ENCODE results near the gene CDK6. TPM values are rescaled to one million over a fixed set of nuclear protein-coding genes. Genes with fewer than 3 reads are reported as not detected.
A peak's percentile ranks its signal among the peaks of the same experiment; 100 is the strongest.

CDK6 gene
- total RNA-seq, 1 experiment from 2014 or later: 175 TPM

GRCh38 chr7:92765725-92766124 lies 70.6 kb downstream of the CDK6 start:
- intact Hi-C loops (cut with micrococcal nuclease; ENCODE audit: unreplicated experiment): loop anchor here (2.0 kb wide), 1 partner anchor 67 kb away; no protein-coding TSS in a partner anchor
- Mint-ChIP-seq H3K27ac (ENCODE audit: unreplicated experiment) (peak overlapping the region; percentile 86), H3K9me3 (ENCODE audit: unreplicated experiment) (no peaks in the 10 kb centered on the region), H3K27me3 (ENCODE audit: insufficient read depth, unreplicated experiment) (no peaks in the 10 kb centered on the region), H3K4me3 (ENCODE audit: unreplicated experiment) (peak overlapping the region; percentile 30), H3K4me1 (ENCODE audit: low read depth, unreplicated experiment) (peaks cover 37% of the 10 kb centered on the region), H3K36me3 (ENCODE audit: insufficient read depth, unreplicated experiment) (peaks cover 71% of the 10 kb centered on the region)
- Histone ChIP-seq H3K27me3 (replicated peaks; ENCODE audit: control insufficient read depth, insufficient read depth, low read length) (no peaks in the 10 kb centered on the region), H3K36me3 (ENCODE audit: control insufficient read depth, insufficient read depth, low read length) (no peaks in the 10 kb centered on the region), H3K9me3 (no peaks in the 10 kb centered on the region), H3K4me1 (peaks cover 57% of the 10 kb centered on the region), H3K4me3 (ENCODE audit: low read depth, low read length) (no peak overlapping the region)
- no peak for TF ChIP-seq CTCF (IDR thresholded peaks at IDR 0.05; ENCODE audit: insufficient read depth in 1 of 2, low read depth in 1 of 2, low read length in 1 of 2, severe bottlenecking in 1 of 2, unreplicated experiment in 1 of 2)
- BruUV-seq (replicated peaks): no TSS peak
- ChIA-PET POLR2A (interaction anchor here (0.9 to 1.2 kb wide), 2 partner anchors 25 to 237 kb away, joined by 3 to 4 read pairs; partner anchors contain the start of gene RBM48), CTCF (interaction anchor here (0.6 to 1.1 kb wide), 2 partner anchors 67 to 81 kb away, joined by 3 read pairs; no protein-coding TSS in a partner anchor)
- DNase-seq: peak; percentile 32 to 51

GRCh38 chr7:92763636-92764423 lies 72.5 kb downstream of the CDK6 start:
- Mint-ChIP-seq H3K36me3 (ENCODE audit: insufficient read depth, unreplicated experiment) (peaks cover 71% of the 10 kb centered on the region), H3K4me1 (ENCODE audit: low read depth, unreplicated experiment) (peaks cover 41% of the 10 kb centered on the region), H3K4me3 (ENCODE audit: unreplicated experiment) (no peak overlapping the region), H3K27ac (ENCODE audit: unreplicated experiment) (peak overlapping the region; percentile 51), H3K27me3 (ENCODE audit: insufficient read depth, unreplicated experiment) (no peaks in the 10 kb centered on the region), H3K9me3 (ENCODE audit: unreplicated experiment) (no peaks in the 10 kb centered on the region)
- BruUV-seq (replicated peaks): TSS peak; percentile 40
- no peaks in the 10 kb centered on the region for H3K9me3 ChIP-seq
- CTCF ChIA-PET: no interaction called here
- H3K36me3 ChIP-seq (ENCODE audit: control insufficient read depth, insufficient read depth, low read length): no peaks in the 10 kb centered on the region; the same call in 1 of the 2 replicates
- intact Hi-C loops (cut with micrococcal nuclease; ENCODE audit: unreplicated experiment): loop anchor here (1.0 kb wide), 3 partner anchors 12 to 69 kb away; no protein-coding TSS in a partner anchor
- POLR2A ChIA-PET: no interaction called here
- TF ChIP-seq CTCF (IDR thresholded peaks at IDR 0.05; ENCODE audit: insufficient read depth in 1 of 2, low read depth in 1 of 2, low read length in 1 of 2, severe bottlenecking in 1 of 2, unreplicated experiment in 1 of 2): no peak
- peak; percentile 82 to 83 for DNase-seq
- peaks cover 62% of the 10 kb centered on the region for H3K4me1 ChIP-seq
- H3K27me3 ChIP-seq (replicated peaks; ENCODE audit: control insufficient read depth, insufficient read depth, low read length): no peaks in the 10 kb centered on the region
- no peak overlapping the region for H3K4me3 ChIP-seq (ENCODE audit: low read depth, low read length)

GRCh38 chr7:92762851-92763250 lies 73.5 kb downstream of the CDK6 start:
- intact Hi-C loops (cut with micrococcal nuclease; ENCODE audit: unreplicated experiment): loop anchor here (1.0 kb wide), 3 partner anchors 11 to 68 kb away; no protein-coding TSS in a partner anchor
- Mint-ChIP-seq H3K36me3 (ENCODE audit: insufficient read depth, unreplicated experiment) (peaks cover 71% of the 10 kb centered on the region), H3K4me1 (ENCODE audit: low read depth, unreplicated experiment) (peaks cover 32% of the 10 kb centered on the region), H3K27ac (ENCODE audit: unreplicated experiment) (no peak overlapping the region), H3K4me3 (ENCODE audit: unreplicated experiment) (no peak overlapping the region), H3K27me3 (ENCODE audit: insufficient read depth, unreplicated experiment) (no peaks in the 10 kb centered on the region), H3K9me3 (ENCODE audit: unreplicated experiment) (no peaks in the 10 kb centered on the region)
- no peak for DNase-seq
- no peaks in the 10 kb centered on the region for H3K9me3 ChIP-seq
- TF ChIP-seq CTCF (IDR thresholded peaks at IDR 0.05; ENCODE audit: insufficient read depth in 1 of 2, low read depth in 1 of 2, low read length in 1 of 2, severe bottlenecking in 1 of 2, unreplicated experiment in 1 of 2): no peak
- POLR2A ChIA-PET: no interaction called here
- no TSS peak for BruUV-seq (replicated peaks)
- no peaks in the 10 kb centered on the region for H3K27me3 ChIP-seq (replicated peaks; ENCODE audit: control insufficient read depth, insufficient read depth, low read length)
- CTCF ChIA-PET: no interaction called here
- no peaks in the 10 kb centered on the region; the same call in 1 of the 2 replicates for H3K36me3 ChIP-seq (ENCODE audit: control insufficient read depth, insufficient read depth, low read length)
- no peak overlapping the region for H3K4me3 ChIP-seq (ENCODE audit: low read depth, low read length)
- H3K4me1 ChIP-seq: peaks cover 59% of the 10 kb centered on the region
